BJ (cell line): ENCODE measurements around the gene AVP. TPM values are rescaled to one million over a fixed set of nuclear protein-coding genes. Genes with fewer than 3 reads are reported as not detected.

ENCODE experiments used
- CTCF ChIA-PET: fragments of 350-600 bp; formaldehyde crosslinking; extraction: SDS; loops from one replicate; lab custom pipeline; 2021; ENCODE audit warnings: antibody characterized with exemption, inconsistent platforms; lab: Yijun Ruan, JAX
- POLR2A ChIA-PET: fragments of 300-600 bp; sonication (Branson Sonifier 250); formaldehyde crosslinking; extraction: SDS; loops from one replicate; lab custom pipeline; 2021; ENCODE audit warnings: antibody characterized with exemption; lab: Charles Lee
- DNase-seq: peaks from one replicate; pipeline ENCODE4 v3.0.0-alpha.2; 2011; ENCODE audit warnings: low read depth
- H3K27me3 ChIP-seq: 2 replicates; pipeline ENCODE4 v1.6.0; 2011; ENCODE audit warnings: low read length; ENCODE audit not compliant: control insufficient read depth, insufficient read depth
- H3K36me3 ChIP-seq: 2 replicates; pipeline ENCODE4 v1.5.1; 2011; ENCODE audit warnings: low read length; ENCODE audit not compliant: control insufficient read depth, insufficient read depth
- H3K4me3 ChIP-seq: 2 replicates; pipeline ENCODE4 v1.5.1; 2011; ENCODE audit warnings: low read depth, mild to moderate bottlenecking, control low read depth, low read length
- polyA plus RNA-seq: library from polyadenylated mRNA; depleted of rRNA; stranded (reverse); fragments of >200 nt; gene quantifications from 2 replicates; pipeline ENCODE4 v1.2.3, GENCODE V29; 2011
- TF ChIP-seq, protein P1 (sequence below): IDR thresholded peaks from 2 replicates; pipeline ENCODE4 v1.5.1; 2011; ENCODE audit warnings: low read depth, mild to moderate bottlenecking, control low read depth, inconsistent platforms, low read length, moderate library complexity; ENCODE audit not compliant: insufficient read depth

The AVP gene
- polyA plus RNA-seq, 1 experiment, result not detected

GRCh38 chr20:3051385-3052019 is 33.0 kb downstream of the AVP start:
- Histone ChIP-seq H3K27me3 (no peaks in the 10 kb centered on the region), H3K36me3 (peaks cover 7% of the 10 kb centered on the region), H3K4me3 (no peak overlapping the region)
- no peak for DNase-seq
- ChIA-PET CTCF (no interaction called here), POLR2A (no interaction called here)
- TF ChIP-seq, protein P1, sequence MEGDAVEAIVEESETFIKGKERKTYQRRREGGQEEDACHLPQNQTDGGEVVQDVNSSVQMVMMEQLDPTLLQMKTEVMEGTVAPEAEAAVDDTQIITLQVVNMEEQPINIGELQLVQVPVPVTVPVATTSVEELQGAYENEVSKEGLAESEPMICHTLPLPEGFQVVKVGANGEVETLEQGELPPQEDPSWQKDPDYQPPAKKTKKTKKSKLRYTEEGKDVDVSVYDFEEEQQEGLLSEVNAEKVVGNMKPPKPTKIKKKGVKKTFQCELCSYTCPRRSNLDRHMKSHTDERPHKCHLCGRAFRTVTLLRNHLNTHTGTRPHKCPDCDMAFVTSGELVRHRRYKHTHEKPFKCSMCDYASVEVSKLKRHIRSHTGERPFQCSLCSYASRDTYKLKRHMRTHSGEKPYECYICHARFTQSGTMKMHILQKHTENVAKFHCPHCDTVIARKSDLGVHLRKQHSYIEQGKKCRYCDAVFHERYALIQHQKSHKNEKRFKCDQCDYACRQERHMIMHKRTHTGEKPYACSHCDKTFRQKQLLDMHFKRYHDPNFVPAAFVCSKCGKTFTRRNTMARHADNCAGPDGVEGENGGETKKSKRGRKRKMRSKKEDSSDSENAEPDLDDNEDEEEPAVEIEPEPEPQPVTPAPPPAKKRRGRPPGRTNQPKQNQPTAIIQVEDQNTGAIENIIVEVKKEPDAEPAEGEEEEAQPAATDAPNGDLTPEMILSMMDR, result no peak

GRCh38 chr20:3047486-3048419 is 36.8 kb downstream of the AVP start:
- POLR2A ChIA-PET, result no interaction called here
- H3K27me3 ChIP-seq, result no peaks in the 10 kb centered on the region
- no peak overlapping the region for H3K4me3 ChIP-seq
- CTCF ChIA-PET, result no interaction called here
- no peak for DNase-seq
- TF ChIP-seq, protein P1, result no peak
- peaks cover 7% of the 10 kb centered on the region for H3K36me3 ChIP-seq

DNA sequence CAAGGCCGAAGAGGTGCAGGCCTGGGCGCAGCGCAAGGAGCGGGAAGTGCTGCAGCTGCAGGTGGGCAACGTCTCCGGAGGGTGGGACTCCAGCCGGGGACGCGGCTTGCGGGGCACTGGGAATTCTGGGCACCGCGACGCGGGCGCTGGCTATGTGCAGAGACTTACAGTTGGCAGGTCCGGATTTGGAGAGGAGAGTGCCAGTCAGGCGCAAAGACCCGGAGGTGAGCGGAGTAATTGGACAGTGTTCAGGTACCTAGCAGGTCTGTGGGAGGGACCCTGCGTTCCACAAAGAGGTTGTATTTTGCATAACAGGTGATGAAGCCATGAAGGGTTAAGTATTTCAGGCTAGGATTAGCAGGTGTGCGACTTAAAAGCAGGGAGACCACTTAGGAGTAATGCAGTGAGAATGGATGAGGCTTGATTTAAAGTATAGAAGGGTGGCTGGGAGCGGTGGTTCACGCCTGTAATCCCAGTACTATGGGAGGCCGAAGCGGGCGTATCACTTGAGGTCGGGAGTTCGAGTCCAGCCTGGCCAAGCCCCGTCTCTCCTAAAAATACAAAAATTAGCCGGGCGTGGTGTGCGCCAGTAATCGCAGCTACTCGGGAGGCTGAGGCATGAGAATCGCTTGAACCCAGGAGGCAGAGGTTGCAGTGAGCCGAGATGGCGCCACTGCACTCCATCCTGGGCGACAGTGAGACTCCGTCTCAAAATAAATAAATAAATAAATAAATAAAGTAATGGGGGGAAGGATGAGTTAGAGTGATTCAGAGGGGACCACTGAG is 37.7 kb downstream of the AVP start:
- Histone ChIP-seq H3K4me3 (peak overlapping the region; percentile 87), H3K36me3 (peaks cover 7% of the 10 kb centered on the region), H3K27me3 (no peaks in the 10 kb centered on the region)
- CTCF ChIA-PET, result interaction anchor here (1.2 kb wide), 1 partner anchor 47 kb away, joined by 3 read pairs; no protein-coding TSS in a partner anchor
- DNase-seq, result no peak
- TF ChIP-seq, protein P1, result no peak
- POLR2A ChIA-PET, result no interaction called here

- POLR2A ChIA-PET, result no interaction called here
- Histone ChIP-seq H3K36me3 (peaks cover 7% of the 10 kb centered on the region), H3K4me3 (peak within 1 kb of the TSS; percentile 87), H3K27me3 (no peaks in the 10 kb centered on the region)
- CTCF ChIA-PET, result interaction anchor here (0.6 to 1.2 kb wide), 4 partner anchors 27 to 270 kb away, joined by 3 read pairs; no protein-coding TSS in a partner anchor
- peak; percentile 42 for DNase-seq
- TF ChIP-seq, protein P1, result no peak
Observed at GRCh38 chr20:3045816-3046676, 38.5 kb downstream of the AVP start, which contains the start of gene MRPS26. Gene MRPS26, plus strand, starts transcription at chr20:3046052. Its CDS starts 17 bp downstream, at chr20:3046069.
